Neural progenitor cell (in vitro differentiated cells): Measurements from ENCODE around the gene FHAD1. TPM values are rescaled to one million over a fixed set of nuclear protein-coding genes. Genes with fewer than 3 reads are reported as not detected.
"Not testable (repeated sequence)": the region's sequence is repeated elsewhere in the genome, so short reads cannot be mapped to it uniquely, and the experiment has no call there.

Experiments used
- DNase-seq: peaks from one replicate; pipeline ENCODE4 v3.0.0-alpha.2; 2016; ENCODE audit warnings: low spot score
- H2AFZ ChIP-seq: fragments of 200-600 bp; sonication (generic); replicated peaks from 2 replicates; pipeline ENCODE4 v1.6.1; 2016; ENCODE audit warnings: antibody characterized with exemption
- H3F3A ChIP-seq: fragments of 200-600 bp; sonication (generic); 2 replicates; pipeline ENCODE4 v1.6.1; 2016; ENCODE audit warnings: antibody characterized with exemption, low read depth
- H3K27ac ChIP-seq: fragments of 200-600 bp; sonication (generic); 2 replicates; pipeline ENCODE4 v1.5.1; 2016; ENCODE audit warnings: mild to moderate bottlenecking
- H3K27me3 ChIP-seq: fragments of 200-600 bp; sonication (generic); 2 replicates; pipeline ENCODE4 v1.6.1; 2016; ENCODE audit warnings: mild to moderate bottlenecking, moderate library complexity
- H3K36me3 ChIP-seq: fragments of 200-600 bp; sonication (generic); 2 replicates; pipeline ENCODE4 v1.5.1; 2016
- H3K4me1 ChIP-seq: fragments of 200-600 bp; sonication (generic); 2 replicates; pipeline ENCODE4 v1.6.1; 2016; ENCODE audit warnings: mixed run types
- H3K4me2 ChIP-seq: fragments of 200-600 bp; sonication (generic); 2 replicates; pipeline ENCODE4 v1.6.1; 2016
- H3K4me3 ChIP-seq: fragments of 200-600 bp; sonication (generic); 2 replicates; pipeline ENCODE4 v1.5.1; 2016
- H3K79me2 ChIP-seq: fragments of 200-600 bp; sonication (generic); 2 replicates; pipeline ENCODE4 v1.6.1; 2016; ENCODE audit warnings: low read depth
- H3K9ac ChIP-seq: fragments of 200-600 bp; sonication (generic); 2 replicates; pipeline ENCODE4 v1.6.1; 2016
- H3K9me3 ChIP-seq: fragments of 200-600 bp; sonication (generic); 2 replicates; pipeline ENCODE4 v1.5.1; 2016; ENCODE audit warnings: low read depth
- H4K20me1 ChIP-seq: fragments of 200-600 bp; sonication (generic); 2 replicates; pipeline ENCODE4 v1.6.1; 2016; ENCODE audit warnings: low read depth
- H3K27ac Mint-ChIP-seq: 3 replicates; pipeline ENCODE4 v1.8.0; 2021; ENCODE audit warnings: mixed read lengths
- H3K27me3 Mint-ChIP-seq: 2 replicates; pipeline ENCODE4 v1.8.0; 2022; ENCODE audit warnings: low read depth, mild to moderate bottlenecking, inconsistent platforms, moderate library complexity, mixed read lengths; ENCODE audit not compliant: insufficient read depth
- H3K36me3 Mint-ChIP-seq: 3 replicates; pipeline ENCODE4 v1.8.0; 2021; ENCODE audit warnings: mixed read lengths
- H3K4me1 Mint-ChIP-seq: 3 replicates; pipeline ENCODE4 v1.8.0; 2021; ENCODE audit warnings: mixed read lengths
- H3K4me3 Mint-ChIP-seq: 3 replicates; pipeline ENCODE4 v1.8.0; 2021; ENCODE audit warnings: mild to moderate bottlenecking, moderate library complexity, mixed read lengths
- H3K9me3 Mint-ChIP-seq: 3 replicates; pipeline ENCODE4 v1.8.0; 2020; ENCODE audit warnings: mixed read lengths
- CTCF ChIP-seq: fragments of 200-600 bp; sonication (generic); IDR thresholded peaks from 2 replicates; pipeline ENCODE4 v1.5.1; 2017; ENCODE audit warnings: antibody characterized with exemption, mild to moderate bottlenecking
- EZH2 ChIP-seq: fragments of 200-600 bp; sonication (generic); IDR thresholded peaks from 2 replicates; pipeline ENCODE4 v1.6.1; 2017; ENCODE audit warnings: antibody characterized with exemption, mild to moderate bottlenecking, moderate library complexity
- EZH2phosphoT487 ChIP-seq: fragments of 200-600 bp; sonication (generic); IDR thresholded peaks from 2 replicates; pipeline ENCODE4 v1.6.1; 2017; ENCODE audit warnings: antibody characterized with exemption
- total RNA-seq: library from RNA; depleted of rRNA; stranded (reverse); fragments of >200 nt; gene quantifications from 2 replicates; pipeline ENCODE4 v1.2.3, GENCODE V29; 2015; ENCODE audit warnings: low replicate concordance

The FHAD1 gene
- total RNA-seq, 1 donor from 2014 or later: 9.1 TPM

GRCh38 chr1:15371610-15372545, 124.9 kb downstream of the FHAD1 start:
- Histone ChIP-seq H3K9ac (no peak overlapping the region), H4K20me1 (no peaks in the 10 kb centered on the region), H2AFZ (no peak overlapping the region), H3K4me2 (no peak overlapping the region), H3K27ac (no peak overlapping the region), H3K4me1 (no peaks in the 10 kb centered on the region), H3F3A (no peaks in the 10 kb centered on the region), H3K79me2 (no peaks in the 10 kb centered on the region), H3K9me3 (no peaks in the 10 kb centered on the region), H3K27me3 (no peaks in the 10 kb centered on the region), H3K4me3 (no peak overlapping the region), H3K36me3 (no peaks in the 10 kb centered on the region)
- Mint-ChIP-seq H3K36me3 (no peaks in the 10 kb centered on the region), H3K27me3 (peaks cover 14% of the 10 kb centered on the region), H3K9me3 (no peaks in the 10 kb centered on the region), H3K4me3 (no peak overlapping the region), H3K27ac (peak overlapping the region; percentile 68), H3K4me1 (peaks cover 34% of the 10 kb centered on the region)
- TF ChIP-seq CTCF (no peak), EZH2phosphoT487 (no peak), EZH2 (no peak)
- no peak for DNase-seq

GRCh38 chr1:15378729-15379128, 131.7 kb downstream of the FHAD1 start:
- H3K79me2 ChIP-seq: no peaks in the 10 kb centered on the region
- no peaks in the 10 kb centered on the region for H4K20me1 ChIP-seq
- no peak overlapping the region for H3K27ac Mint-ChIP-seq
- no peak overlapping the region for H3K4me3 ChIP-seq
- no peak overlapping the region for H3K9ac ChIP-seq
- H3K36me3 Mint-ChIP-seq: no peaks in the 10 kb centered on the region
- H3K27me3 Mint-ChIP-seq: peaks cover 15% of the 10 kb centered on the region
- no peaks in the 10 kb centered on the region for H3K9me3 ChIP-seq
- no peaks in the 10 kb centered on the region for H3K36me3 ChIP-seq
- no peak overlapping the region for H3K4me2 ChIP-seq
- H3K9me3 Mint-ChIP-seq: no peaks in the 10 kb centered on the region
- peak overlapping the region; percentile 35 for H3K4me3 Mint-ChIP-seq
- H3K27ac ChIP-seq: no peak overlapping the region
- H3K4me1 Mint-ChIP-seq: peaks cover 68% of the 10 kb centered on the region
- TF ChIP-seq CTCF (no peak), EZH2phosphoT487 (no peak), EZH2 (no peak)
- H2AFZ ChIP-seq: no peak overlapping the region
- H3K27me3 ChIP-seq: peaks cover 16% of the 10 kb centered on the region
- H3K4me1 ChIP-seq: no peaks in the 10 kb centered on the region
- peaks cover 8% of the 10 kb centered on the region for H3F3A ChIP-seq
- DNase-seq: no peak

GRCh38 chr1:15379151-15379550, 132.1 kb downstream of the FHAD1 start:
- H3K4me2 ChIP-seq, H3K9me3 Mint-ChIP-seq, H3K36me3 ChIP-seq, H3K79me2 ChIP-seq, H4K20me1 ChIP-seq, H3K9me3 ChIP-seq, DNase-seq, H3K27ac Mint-ChIP-seq, H3K27ac ChIP-seq, H3K4me3 ChIP-seq, H2AFZ ChIP-seq, H3K9ac ChIP-seq, H3K36me3 Mint-ChIP-seq, H3K4me3 Mint-ChIP-seq, H3K4me1 ChIP-seq: not testable (repeated sequence)
- Histone ChIP-seq H3F3A (peaks cover 12% of the 10 kb centered on the region), H3K27me3 (peaks cover 20% of the 10 kb centered on the region)
- peaks cover 69% of the 10 kb centered on the region for H3K4me1 Mint-ChIP-seq
- peaks cover 16% of the 10 kb centered on the region for H3K27me3 Mint-ChIP-seq
